GM19043 (cell line): ENCODE data around the gene C8B.

Experiments used
- ATAC-seq: cut with Tn5 transposase; IDR thresholded peaks from one replicate; pipeline ENCODE4 v1.9.1; 2021; ENCODE audit warnings: low read depth; ENCODE audit not compliant: unreplicated experiment

C8B gene

DNA sequence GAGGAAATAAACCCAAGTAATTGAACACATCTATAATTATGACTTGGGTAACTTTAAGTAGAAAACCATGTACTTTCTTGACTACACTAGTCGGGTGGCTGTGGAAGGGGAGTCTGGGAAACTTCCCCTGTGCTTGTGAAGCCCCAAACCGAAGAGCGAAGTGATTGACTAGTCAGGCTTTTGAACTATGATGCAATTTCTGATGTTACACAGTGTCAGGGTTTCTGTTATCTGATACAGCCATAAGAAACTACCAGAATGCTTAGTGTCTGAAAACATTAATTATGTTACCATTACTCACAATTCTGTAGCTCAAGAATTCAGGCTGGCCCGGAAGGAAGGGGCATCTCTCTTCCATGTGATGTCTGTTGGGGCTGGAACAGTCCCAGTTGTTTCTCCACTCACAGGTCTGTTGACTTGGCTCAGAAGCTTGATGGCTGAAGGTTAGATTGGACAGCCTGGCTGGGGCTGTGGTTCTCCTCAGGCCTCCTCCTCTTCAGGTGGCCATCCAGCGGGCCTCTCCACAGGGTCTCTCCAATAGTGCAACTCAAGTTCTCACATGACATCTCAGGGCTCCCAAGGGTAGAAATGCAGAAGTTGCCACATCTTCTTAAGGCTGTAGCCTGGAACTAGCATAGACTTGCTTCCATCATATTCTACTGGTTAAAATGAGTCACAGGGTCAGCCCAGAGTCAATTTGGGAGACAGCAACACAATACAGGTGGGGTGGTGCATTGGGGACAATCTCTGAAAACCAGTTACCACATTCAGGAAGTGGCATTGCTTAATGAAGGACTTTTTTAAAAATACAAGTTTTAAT lies 8.3 kb upstream of the C8B start:
- no peak for ATAC-seq

DNA sequence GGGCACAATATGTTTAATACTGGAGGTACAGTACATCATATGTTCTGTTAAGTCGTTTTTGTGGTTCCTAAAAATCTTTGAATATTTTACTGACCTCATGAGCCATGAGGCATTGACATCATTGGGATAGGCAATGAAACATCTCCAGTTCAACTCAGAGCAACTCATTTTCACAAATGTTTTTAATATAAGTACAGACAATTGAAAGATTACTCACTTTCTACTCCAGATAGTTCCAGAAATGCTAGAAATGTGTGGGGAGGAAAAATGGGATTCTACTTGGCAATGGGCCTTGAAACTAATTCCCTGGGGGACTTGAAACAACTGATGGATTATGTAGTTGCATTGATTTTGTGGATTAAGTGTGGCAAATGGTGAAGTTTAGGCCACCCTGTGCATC lies 7.2 kb upstream of the C8B start:
- ATAC-seq: no peak

DNA sequence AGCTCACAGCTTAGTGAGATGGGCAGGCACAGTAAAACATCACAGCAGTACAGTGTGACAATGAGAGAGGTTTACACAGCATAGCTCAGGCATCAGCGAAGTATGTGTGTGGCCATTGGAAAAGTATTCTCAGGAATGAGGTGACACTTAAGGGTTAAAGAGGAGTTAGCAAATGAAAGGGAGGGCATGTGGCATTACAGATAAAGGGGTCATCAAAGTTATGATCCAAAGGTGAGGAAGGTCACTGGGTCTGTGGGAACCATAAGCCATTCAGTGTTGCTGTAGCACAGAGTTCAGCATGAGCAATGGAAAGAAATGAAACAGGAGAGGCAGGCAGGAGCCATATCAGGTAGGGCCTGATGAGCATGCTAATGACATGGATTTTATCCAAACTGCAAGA lies 4.5 kb upstream of the C8B start:
- no peak for ATAC-seq

DNA sequence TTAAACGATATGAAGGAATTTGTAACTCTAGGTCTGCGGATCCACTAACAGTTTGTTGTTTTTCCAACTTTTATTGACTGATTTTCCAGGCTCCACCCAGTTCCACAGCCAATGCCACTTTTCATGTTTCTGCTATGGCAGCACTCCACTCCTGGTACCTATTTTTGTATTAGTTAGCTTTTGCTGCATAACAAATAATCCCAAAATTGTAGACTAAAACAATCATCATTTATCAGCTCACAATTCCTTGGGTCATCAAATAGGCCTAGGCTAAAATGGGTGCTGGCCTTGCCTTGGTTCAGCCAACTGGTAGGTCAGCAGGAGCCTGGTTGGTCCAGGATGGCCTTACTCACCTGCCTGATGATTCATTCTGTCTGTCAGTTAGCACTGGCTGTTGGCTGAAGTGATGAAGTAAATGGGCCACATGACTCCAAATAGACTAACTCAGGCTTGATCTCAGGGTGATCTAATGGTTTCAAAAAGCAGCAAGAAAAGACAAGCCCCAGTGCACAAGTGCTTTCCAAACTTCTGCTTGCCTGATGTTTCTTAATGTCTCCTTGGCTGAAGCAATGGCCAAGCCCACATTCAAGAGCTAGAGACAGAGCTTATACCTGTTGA lies 3.2 kb upstream of the C8B start:
- ATAC-seq: no peak

DNA sequence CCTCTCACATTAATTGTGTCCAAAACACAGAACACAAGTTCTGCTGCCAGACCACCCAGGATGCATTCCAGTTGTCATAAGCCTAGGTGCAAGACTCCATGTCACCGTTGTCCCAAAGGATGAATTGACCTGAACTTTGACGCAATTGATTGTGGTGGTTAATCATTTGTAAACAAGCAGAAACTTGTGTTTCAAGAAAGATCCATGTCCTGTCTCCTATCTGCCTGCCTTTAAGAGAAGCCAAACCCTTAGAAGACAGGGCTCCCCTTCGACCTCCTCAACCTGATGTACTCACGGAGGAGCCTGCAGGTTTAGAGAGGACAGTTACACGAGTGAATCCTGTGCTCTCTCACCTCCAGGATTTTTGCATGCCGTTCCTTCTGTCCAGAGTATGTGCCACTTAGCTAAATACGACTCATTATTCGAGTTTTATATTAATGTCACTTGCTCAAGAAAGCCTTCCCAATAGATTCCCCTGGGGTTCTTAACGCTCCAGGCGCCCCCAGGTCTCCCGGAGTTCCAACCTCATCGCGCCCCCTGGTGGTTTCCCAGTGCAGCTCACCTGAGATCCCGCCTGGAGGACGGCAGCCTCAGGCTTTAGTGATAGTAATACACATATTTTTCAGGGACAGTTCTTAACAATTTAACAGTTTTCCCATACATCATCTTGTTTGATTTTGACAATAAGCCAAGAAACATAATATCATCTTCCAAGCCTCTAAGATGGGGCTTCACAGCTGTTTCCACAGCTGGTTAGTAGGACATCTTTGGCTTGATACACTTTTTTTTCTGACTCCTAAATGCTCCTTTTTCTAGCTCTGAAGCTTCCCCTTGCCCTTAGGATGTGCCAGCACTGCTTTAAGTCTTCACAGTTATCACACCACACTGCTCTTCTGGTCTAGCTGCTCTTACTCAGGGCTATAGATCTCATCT lies 2.4 kb upstream of the C8B start:
- no peak for ATAC-seq

DNA sequence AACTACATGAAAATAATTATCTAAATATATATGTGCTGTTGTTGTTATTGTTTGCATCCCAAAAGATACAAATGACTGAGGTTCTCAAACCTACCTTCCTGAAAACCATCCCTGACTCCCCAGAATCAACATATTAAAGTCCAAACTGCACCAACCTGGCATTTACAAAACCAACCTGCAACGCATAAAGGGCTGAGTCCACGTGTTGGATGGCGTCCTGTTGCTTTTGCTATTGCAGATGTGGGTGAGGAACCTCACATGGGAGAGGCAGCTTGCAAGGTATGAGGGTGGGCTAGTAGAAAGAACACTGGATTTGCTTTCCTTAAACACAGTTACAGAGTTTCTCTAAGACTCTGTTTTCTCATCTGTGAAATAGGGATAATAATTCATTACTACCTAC lies 1.5 kb upstream of the C8B start:
- no peak for ATAC-seq

DNA sequence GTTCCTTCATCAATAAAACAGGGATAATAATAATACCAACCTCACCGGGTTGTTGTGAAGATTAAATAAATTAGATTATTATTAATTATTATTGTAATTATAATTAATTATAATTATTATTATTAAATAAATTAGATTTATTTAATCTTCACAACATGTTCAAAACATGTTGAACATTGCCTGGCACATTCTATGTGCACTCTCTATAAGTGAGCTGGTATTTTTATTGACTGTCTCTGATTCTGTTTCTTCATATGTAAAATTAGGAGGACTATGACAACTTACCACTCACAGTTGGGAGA lies 834 bp upstream of the C8B start:
- ATAC-seq: no peak

DNA sequence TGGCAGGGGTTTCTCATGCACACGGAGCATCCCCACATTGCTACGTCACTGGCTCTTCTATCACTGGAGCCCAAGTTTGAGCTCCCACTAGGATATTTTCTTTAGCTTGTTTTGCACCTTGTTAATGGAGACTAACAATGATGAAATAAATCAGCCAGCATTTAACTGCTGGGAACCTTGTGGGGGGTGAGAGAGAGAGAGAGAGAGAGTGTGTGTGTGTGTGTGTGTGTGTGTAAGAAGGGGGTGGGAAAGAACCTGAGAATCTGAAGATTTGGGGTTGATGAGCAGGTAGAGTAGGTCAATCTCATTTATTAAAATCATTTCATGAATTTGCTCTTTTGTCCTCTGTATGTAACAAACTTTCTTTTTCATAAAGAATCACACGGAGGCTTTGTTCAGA lies 624 bp downstream of the C8B start:
- ATAC-seq: no peak

DNA sequence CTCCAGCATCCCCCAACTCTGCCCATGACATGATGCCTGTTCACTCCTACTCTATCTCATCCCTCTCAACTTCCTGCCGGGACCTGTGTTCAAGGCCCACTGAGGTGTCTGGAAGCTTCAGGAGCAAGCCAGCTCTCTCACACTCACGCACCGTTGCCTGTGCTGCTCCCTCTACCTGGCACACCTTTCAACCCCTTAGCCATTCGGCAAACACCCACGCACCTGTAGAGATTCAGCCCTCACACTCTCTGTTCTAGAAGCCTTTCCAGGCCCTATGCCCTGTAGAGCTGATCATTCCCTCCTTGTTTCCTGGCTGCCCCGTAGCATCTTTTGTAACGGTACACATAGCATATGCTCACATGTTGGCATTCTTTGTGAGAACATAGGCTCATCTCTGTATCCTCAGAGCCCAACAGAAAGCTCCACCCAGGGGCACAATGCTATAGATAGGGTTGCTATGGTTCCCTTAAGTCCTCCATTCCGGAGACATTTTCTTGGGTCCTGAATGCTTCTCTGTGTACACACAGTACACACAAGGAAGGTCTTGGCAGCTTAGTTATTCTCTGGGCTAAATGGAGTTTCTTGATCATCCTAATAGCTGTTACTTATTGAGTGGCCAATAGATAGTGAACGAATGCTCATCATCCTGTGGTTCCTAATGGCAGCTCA lies 1.3 kb downstream of the C8B start:
- no peak for ATAC-seq

DNA sequence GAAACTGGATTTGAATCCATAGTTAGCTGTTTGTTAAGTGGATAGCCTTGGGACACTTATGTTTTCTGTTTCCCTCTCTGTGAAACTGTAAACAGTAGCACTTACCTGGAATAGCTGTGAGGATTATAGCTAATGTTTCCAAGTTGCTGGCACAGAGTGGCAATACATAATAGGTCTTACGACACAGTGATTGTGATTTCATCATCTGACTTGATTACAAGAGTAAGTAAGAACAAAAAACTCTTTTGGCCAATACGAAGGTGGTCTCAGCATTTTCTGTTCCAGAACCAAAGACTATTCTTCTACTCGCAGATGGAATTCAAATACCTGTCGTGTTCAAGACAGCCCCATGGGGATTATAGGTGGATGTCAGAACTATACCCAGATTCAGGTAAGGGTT lies 2.1 kb downstream of the C8B start:
- ATAC-seq: no peak

DNA sequence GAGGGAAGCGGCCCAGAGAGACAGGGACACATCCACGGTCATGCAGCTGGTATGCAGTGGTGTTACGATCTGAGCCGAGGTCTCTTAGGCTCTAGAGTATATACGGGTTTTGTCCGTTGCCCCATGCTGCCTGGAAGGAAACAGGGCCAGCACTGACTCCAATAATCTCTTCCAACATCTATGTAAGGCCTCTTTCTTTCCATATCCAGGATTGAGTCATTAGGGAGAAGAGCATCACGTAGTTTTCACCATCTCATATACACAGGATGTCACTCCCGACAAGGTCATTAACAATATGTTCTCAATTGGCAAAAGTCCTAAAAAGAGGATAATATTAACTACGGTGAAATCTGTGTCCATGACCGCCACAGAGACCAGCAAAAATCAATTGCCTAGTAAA lies 4.4 kb downstream of the C8B start:
- no peak for ATAC-seq

DNA sequence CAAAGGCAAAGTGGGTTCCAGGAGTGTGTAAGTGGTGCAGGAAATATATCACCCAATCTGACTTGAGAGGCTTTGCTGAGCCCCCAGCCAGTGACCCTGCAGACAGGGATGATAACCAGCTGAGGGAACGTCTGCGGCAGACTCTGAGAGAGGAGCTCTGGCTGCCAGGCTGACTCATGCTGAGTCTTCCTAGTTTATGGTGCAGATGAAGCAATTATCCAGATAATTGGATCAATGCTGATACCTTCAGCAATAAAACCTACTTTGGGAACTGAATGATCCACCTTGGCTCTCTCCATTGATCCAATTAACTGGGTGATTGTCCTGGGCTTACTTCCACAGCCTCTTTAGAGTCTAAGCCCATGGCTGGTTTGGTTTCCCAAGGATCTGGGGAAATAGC lies 7.3 kb downstream of the C8B start:
- no peak for ATAC-seq

DNA sequence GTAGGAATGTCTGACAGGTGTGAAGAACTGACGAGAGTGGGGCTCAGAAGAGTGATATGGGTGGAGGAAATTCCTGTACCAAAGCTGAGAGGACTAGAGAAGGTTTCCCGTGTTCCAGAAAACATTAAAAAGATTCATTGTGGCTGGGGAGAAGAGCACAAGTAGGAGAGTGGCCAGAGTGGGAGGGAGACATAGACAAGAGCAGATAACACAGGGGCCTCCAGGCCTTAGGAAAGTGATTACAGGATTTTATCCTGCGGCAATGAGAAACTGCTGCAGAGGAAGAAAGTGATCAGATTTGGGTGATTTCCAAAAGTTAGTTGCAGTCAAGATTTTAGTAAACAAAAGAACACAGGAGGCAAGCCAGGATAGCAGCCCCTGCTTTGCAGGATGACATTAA lies 7.9 kb downstream of the C8B start:
- ATAC-seq: no peak

DNA sequence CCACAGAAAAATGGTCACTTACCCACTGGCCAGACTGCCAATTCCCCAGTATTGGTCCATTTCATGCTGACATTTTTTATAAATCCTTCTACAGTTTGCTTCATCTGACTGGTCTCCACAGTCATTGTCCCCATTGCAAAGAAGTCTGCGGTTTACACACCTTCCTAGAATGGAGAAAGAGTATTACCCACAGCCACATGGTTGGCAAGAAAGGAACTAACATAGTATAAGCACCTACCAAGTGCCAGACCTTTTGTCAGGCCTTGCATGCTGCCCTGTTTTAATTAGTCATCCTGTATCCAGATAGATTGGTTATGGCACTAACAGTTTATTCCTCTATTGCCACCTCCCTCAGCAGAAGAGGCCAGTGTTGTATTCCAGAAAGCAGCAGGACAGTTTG lies 11.2 kb downstream of the C8B start:
- ATAC-seq: no peak

DNA sequence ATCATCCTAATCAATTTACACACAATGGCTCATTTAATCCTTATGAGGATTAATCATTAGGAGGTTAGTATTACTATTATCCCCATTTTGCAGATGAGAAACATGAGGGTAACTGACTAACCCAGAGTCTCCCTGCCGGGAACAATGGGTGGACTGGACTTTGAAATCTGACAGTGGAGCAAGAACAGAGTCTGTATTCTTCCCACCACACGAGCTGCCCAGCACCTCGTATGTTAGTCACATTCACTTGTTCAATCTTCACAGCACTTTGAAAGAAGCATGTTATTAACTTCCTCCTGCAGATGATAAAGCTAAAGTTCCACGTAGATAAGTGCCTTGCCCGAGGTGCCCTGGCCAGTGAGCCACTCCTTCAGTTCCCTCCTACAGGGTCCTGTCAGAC lies 12.4 kb downstream of the C8B start:
- no peak for ATAC-seq

DNA sequence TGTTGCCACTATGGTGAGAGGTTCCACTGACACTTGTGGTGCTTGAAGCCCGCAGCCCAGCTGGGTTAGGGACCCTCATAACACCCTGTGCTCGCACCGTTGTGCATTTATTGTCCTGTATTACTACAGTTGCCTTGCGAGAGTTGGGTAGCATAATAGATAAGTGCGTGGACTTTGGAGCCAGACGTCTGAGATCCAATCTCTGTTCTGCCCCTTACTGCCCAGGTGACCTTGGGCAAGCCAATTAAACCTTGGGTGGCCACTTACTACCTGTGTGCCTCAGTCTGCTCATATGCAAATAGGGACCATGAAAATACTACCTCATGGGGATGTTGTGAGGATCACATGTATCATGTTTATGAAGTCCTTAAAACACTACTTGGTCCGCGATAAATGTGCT lies 13.3 kb downstream of the C8B start:
- ATAC-seq: no peak

DNA sequence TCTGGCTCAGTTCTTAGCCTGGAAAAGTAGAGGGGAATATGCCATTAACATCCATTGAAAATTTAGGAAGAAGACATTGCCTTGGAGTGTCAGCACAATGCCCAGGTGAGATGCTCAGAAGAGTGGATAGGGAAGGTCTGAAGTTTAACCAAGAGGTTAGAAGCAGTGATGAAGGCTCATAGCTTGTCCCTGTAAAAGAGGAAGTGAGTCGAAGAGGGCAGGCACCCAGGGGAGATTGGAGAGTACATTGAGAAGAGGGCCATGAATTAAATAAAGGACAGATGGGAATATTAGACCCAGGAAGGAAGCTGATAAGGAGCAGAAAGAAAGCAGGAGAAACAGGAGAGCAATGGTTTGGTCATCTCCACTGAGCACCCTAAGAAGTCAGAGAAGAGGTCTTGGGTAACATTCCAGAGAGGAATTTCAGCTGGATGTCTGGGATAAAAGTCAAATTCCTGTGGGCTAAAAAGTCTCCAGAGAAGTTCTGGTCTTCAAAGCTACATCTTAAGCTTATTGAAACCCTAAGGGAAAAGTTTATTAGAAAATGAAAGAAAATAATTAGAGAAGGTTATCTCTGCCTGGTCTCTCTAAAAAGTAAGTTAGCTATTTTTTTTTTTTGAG lies 17.3 kb downstream of the C8B start:
- no peak for ATAC-seq

DNA sequence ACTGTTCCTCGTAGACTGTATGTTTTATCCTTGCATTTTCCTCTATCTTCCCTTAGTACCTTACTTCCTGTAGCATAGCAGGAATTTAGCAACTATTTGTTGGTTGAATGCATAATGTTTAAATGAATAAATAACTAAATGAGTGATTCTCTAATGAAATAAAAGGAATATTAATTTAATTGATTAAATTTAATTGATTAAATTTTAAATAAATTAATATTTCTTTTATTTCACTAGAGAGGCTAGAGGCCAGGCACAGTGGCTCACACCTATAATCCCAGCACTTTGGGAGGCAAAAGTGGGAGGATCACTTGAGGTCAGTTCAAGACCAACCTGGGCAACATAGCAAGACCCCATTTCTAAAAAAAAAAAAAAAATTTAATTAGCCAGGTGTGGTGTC lies 25.8 kb downstream of the C8B start:
- no peak for ATAC-seq

DNA sequence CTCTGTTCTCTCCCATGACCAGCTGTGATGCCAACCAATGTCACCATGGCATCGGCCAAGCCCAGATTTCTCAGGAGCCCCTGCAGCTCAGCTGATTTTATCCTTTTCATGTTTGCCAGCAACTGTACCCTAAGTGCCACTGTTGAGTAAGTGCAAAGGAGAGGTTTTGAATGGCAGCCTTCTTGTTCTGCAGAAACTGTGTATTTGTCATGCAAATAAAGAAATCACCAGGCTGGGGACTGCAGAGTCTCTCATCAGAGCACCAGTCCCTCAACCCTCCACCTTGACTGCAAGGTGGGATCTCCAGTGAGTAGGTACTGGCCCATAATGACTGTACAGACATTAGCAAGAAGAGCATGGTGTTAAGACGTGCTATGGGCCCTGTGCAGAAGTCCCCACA lies 26.6 kb downstream of the C8B start:
- no peak for ATAC-seq

DNA sequence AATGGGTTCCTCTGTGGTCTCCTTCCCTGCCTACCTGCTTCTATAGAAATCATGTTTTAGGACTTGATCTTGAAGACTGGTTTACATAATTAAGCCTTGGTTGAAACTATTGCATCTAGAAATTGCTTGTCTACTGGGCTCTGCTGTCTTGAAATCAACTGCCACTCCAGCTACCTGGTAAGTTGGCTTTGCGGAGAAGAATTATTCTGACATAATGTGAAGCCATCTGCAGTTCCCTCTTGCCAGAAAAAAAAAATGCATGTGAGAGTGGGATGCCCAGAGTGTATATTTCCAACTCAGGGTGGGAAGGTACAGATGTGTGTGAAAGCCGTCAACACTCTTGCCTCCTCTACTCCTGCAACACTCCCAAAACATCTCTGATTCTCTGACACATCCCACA lies 27.2 kb downstream of the C8B start:
- ATAC-seq: no peak
